Neural cell (in vitro differentiated cells): ENCODE measurements around the gene C11orf97. TPM values are rescaled to one million over a fixed set of nuclear protein-coding genes. Genes with fewer than 3 reads are reported as not detected.

Experiments used
- H2AFZ ChIP-seq: fragments of 200-600, 300-800 bp; sonication (generic), shearing (Covaris generic); 2 replicates; pipeline ENCODE4 v1.6.0; 2014; ENCODE audit warnings: low read depth, mild to moderate bottlenecking, antibody characterized with exemption, low read length, moderate library complexity
- H3F3A ChIP-seq: fragments of 200-600 bp; shearing (Covaris generic); 2 replicates; pipeline ENCODE4 v1.6.1; 2016; ENCODE audit warnings: mild to moderate bottlenecking, moderate library complexity, mixed read lengths, antibody characterized with exemption, low read length; ENCODE audit not compliant: insufficient read depth, poor library complexity, severe bottlenecking
- H3K27ac ChIP-seq: fragments of 200-600, 300-800 bp; sonication (generic), shearing (Covaris generic); 2 replicates; pipeline ENCODE4 v1.5.1; 2014; ENCODE audit warnings: mild to moderate bottlenecking, low read length, moderate library complexity
- H3K27me3 ChIP-seq: fragments of 300-800, 200-600 bp; sonication (generic), shearing (Covaris generic); 2 replicates; pipeline ENCODE4 v1.6.0; 2014; ENCODE audit warnings: mild to moderate bottlenecking, low read depth, low read length, moderate library complexity; ENCODE audit not compliant: insufficient read depth
- H3K36me3 ChIP-seq: fragments of 300-800, 200-600 bp; sonication (generic), shearing (Covaris generic); 2 replicates; pipeline ENCODE4 v1.5.1; 2014; ENCODE audit warnings: mild to moderate bottlenecking, antibody characterized with exemption, low read length, moderate library complexity; ENCODE audit not compliant: insufficient read depth
- H3K4me2 ChIP-seq: fragments of 300-800, 200-600 bp; sonication (generic), shearing (Covaris generic); 2 replicates; pipeline ENCODE4 v1.6.0; 2014; ENCODE audit warnings: mild to moderate bottlenecking, low read length
- H3K4me3 ChIP-seq: fragments of 300-800, 200-600 bp; sonication (generic), shearing (Covaris generic); 2 replicates; pipeline ENCODE4 v1.5.1; 2014; ENCODE audit warnings: mild to moderate bottlenecking, low read length, moderate library complexity
- H3K79me2 ChIP-seq: fragments of 200-600 bp; shearing (Covaris generic); replicated peaks from 2 replicates; pipeline ENCODE4 v1.6.0; 2014; ENCODE audit warnings: mild to moderate bottlenecking, low read length, moderate library complexity; ENCODE audit not compliant: insufficient read depth
- H3K9ac ChIP-seq: fragments of 300-800, 200-600 bp; sonication (generic), shearing (Covaris generic); 2 replicates; pipeline ENCODE4 v1.6.1; 2016; ENCODE audit warnings: mild to moderate bottlenecking, low read length, mixed read lengths
- H3K9me2 ChIP-seq: fragments of 200-600 bp; shearing (Covaris generic); 2 replicates; pipeline ENCODE4 v1.6.1; 2016; ENCODE audit warnings: mild to moderate bottlenecking, low read length, mixed read lengths; ENCODE audit not compliant: insufficient read depth
- H3K9me3 ChIP-seq: fragments of 200-600, 300-800 bp; sonication (generic), shearing (Covaris generic); 2 replicates; pipeline ENCODE4 v1.6.1; 2016; ENCODE audit warnings: mild to moderate bottlenecking, mixed run types, low read length, moderate library complexity, mixed read lengths
- H4K20me1 ChIP-seq: fragments of 200-600 bp; shearing (Covaris generic); 2 replicates; pipeline ENCODE4 v1.6.1; 2016; ENCODE audit warnings: mild to moderate bottlenecking, mixed run types; ENCODE audit not compliant: insufficient read depth
- EP300 ChIP-seq: fragments of 450-650 bp; conservative IDR thresholded peaks from 2 replicates; pipeline ENCODE4 v1.6.1; 2014; ENCODE audit warnings: antibody characterized with exemption, mild to moderate bottlenecking, moderate library complexity; ENCODE audit not compliant: poor library complexity, severe bottlenecking
- EZH2 ChIP-seq: fragments of 200-600, 300-800 bp; shearing (Covaris generic), sonication (generic); IDR thresholded peaks from 2 replicates; pipeline ENCODE4 v1.6.1; 2014; ENCODE audit warnings: antibody characterized with exemption, low read length, borderline replicate concordance, mild to moderate bottlenecking; ENCODE audit not compliant: insufficient read depth, poor library complexity, severe bottlenecking
- MXI1 ChIP-seq: fragments of 450-650 bp; conservative IDR thresholded peaks from 2 replicates; pipeline ENCODE4 v1.6.1; 2014; ENCODE audit warnings: antibody characterized with exemption, mild to moderate bottlenecking; ENCODE audit not compliant: poor library complexity, severe bottlenecking
- POLR2AphosphoS5 ChIP-seq: IDR thresholded peaks from 2 replicates; pipeline ENCODE4 v1.6.1; 2012
- RAD21 ChIP-seq: fragments of 450-650 bp; conservative IDR thresholded peaks from 2 replicates; pipeline ENCODE4 v1.6.1; 2014; ENCODE audit warnings: antibody characterized with exemption, mild to moderate bottlenecking, moderate library complexity
- REST ChIP-seq: IDR thresholded peaks from 2 replicates; pipeline ENCODE4 v1.6.1; 2012; ENCODE audit warnings: borderline replicate concordance
- SMC3 ChIP-seq: fragments of 450-650 bp; conservative IDR thresholded peaks from 2 replicates; pipeline ENCODE4 v1.6.1; 2014; ENCODE audit warnings: antibody characterized with exemption, mild to moderate bottlenecking, moderate library complexity; ENCODE audit not compliant: poor library complexity
- TAF1 ChIP-seq: IDR thresholded peaks from 2 replicates; pipeline ENCODE4 v1.6.1; 2012; ENCODE audit warnings: low read depth
- polyA plus RNA-seq: library from polyadenylated mRNA; depleted of rRNA; stranded (reverse); fragments of >200 nt; gene quantifications from 2 replicates; pipeline ENCODE4 v1.2.3, GENCODE V29; 2014
- TF ChIP-seq, protein P1 (sequence below): fragments of 450-650 bp; IDR thresholded peaks from 2 replicates; pipeline ENCODE4 v1.5.1; 2014; ENCODE audit warnings: antibody characterized with exemption, mild to moderate bottlenecking, moderate library complexity; ENCODE audit not compliant: poor library complexity, severe bottlenecking

The C11orf97 gene
- polyA plus RNA-seq, 1 donor from 2014 or later: 0.47 TPM

GRCh38 chr11:94567181-94567670 is 55.0 kb downstream of the C11orf97 start, which contains the start of gene PIWIL4:
TSS of gene PIWIL4 (plus strand) at chr11:94567368. CDS start at chr11:94567519, 151 bp downstream.
- no peaks in the 10 kb centered on the region for H3K27me3 ChIP-seq
- H2AFZ ChIP-seq: no peak within 1 kb of the TSS
- no peaks in the 10 kb centered on the region for H4K20me1 ChIP-seq
- no peaks in the 10 kb centered on the region for H3K9me2 ChIP-seq
- H3K36me3 ChIP-seq: no peaks in the 10 kb centered on the region
- no peak within 1 kb of the TSS for H3K27ac ChIP-seq
- no peaks in the 10 kb centered on the region for H3F3A ChIP-seq
- no peak within 1 kb of the TSS for H3K4me3 ChIP-seq
- H3K79me2 ChIP-seq: no peaks in the 10 kb centered on the region
- no peak within 1 kb of the TSS for H3K9ac ChIP-seq
- no peaks in the 10 kb centered on the region for H3K9me3 ChIP-seq
- no peak within 1 kb of the TSS for H3K4me2 ChIP-seq
- TF ChIP-seq RAD21 (no peak), MXI1 (no peak), TAF1 (no peak)
- TF ChIP-seq, protein P1, sequence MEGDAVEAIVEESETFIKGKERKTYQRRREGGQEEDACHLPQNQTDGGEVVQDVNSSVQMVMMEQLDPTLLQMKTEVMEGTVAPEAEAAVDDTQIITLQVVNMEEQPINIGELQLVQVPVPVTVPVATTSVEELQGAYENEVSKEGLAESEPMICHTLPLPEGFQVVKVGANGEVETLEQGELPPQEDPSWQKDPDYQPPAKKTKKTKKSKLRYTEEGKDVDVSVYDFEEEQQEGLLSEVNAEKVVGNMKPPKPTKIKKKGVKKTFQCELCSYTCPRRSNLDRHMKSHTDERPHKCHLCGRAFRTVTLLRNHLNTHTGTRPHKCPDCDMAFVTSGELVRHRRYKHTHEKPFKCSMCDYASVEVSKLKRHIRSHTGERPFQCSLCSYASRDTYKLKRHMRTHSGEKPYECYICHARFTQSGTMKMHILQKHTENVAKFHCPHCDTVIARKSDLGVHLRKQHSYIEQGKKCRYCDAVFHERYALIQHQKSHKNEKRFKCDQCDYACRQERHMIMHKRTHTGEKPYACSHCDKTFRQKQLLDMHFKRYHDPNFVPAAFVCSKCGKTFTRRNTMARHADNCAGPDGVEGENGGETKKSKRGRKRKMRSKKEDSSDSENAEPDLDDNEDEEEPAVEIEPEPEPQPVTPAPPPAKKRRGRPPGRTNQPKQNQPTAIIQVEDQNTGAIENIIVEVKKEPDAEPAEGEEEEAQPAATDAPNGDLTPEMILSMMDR: no peak

- H3K27me3 ChIP-seq: no peaks in the 10 kb centered on the region
Observed at GRCh38 chr11:94568200-94568599, 55.9 kb downstream of the C11orf97 start.

DNA sequence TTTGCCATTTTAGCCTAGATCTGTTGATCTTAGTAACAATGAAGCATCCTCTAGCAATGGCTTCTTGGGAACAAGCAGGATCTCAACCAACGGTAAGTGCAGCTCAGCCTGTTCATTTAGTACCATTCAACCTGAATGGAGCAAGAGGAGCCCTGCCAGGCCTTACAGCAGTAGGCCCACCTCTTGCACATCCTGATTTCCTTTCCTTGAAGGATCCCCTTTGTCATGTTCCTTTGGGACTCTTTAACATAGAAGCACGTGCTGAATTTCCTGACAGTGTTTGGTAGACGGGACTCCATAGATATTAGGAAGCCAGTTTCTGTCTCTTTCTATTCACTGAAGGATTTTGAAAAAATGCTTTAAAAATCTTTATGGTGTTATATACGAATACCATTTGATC is 56.5 kb downstream of the C11orf97 start:
- no peaks in the 10 kb centered on the region for H4K20me1 ChIP-seq
- H3K9me3 ChIP-seq: no peaks in the 10 kb centered on the region

More at GRCh38 chr11:94568200-94568599, 55.9 kb downstream of the C11orf97 start:
- no peak overlapping the region for H3K4me3 ChIP-seq
- TF ChIP-seq SMC3 (no peak), POLR2AphosphoS5 (no peak), EZH2 (no peak), TAF1 (no peak)
- TF ChIP-seq, protein P1: no peak
- no peaks in the 10 kb centered on the region for H3K36me3 ChIP-seq
- H4K20me1 ChIP-seq: no peaks in the 10 kb centered on the region
- H3K4me2 ChIP-seq: no peak overlapping the region
- H3K9ac ChIP-seq: no peak overlapping the region
- no peaks in the 10 kb centered on the region for H3K79me2 ChIP-seq
- H3K9me2 ChIP-seq: no peaks in the 10 kb centered on the region
- H2AFZ ChIP-seq: no peak overlapping the region
- H3K27ac ChIP-seq: no peak overlapping the region
- H3F3A ChIP-seq: no peaks in the 10 kb centered on the region
- no peaks in the 10 kb centered on the region for H3K9me3 ChIP-seq

More for the DNA sequence above, 56.5 kb downstream of the C11orf97 start:
- Histone ChIP-seq H3K4me3 (no peak overlapping the region), H3K79me2 (no peaks in the 10 kb centered on the region), H3K9ac (no peak overlapping the region), H3F3A (no peaks in the 10 kb centered on the region), H3K9me2 (no peaks in the 10 kb centered on the region), H3K4me2 (no peak overlapping the region), H3K36me3 (no peaks in the 10 kb centered on the region), H2AFZ (no peak overlapping the region), H3K27ac (no peak overlapping the region), H3K27me3 (no peaks in the 10 kb centered on the region)
- TF ChIP-seq RAD21 (no peak), EP300 (no peak), TAF1 (no peak), EZH2 (no peak), POLR2AphosphoS5 (no peak), SMC3 (no peak), REST (no peak)
- TF ChIP-seq, protein P1: no peak
